SK-N-SH treated with all-trans-retinoic acid at 6 μM for 48 hours (cell line): ENCODE measurements around the gene AUH.

Source experiments
- ATAC-seq: fragments of 200-7000 bp; cut with Tn5 transposase; 3 replicates; pipeline ENCODE4 v1.9.1; 2020; ENCODE audit warnings: mild to moderate bottlenecking, moderate library complexity
- ARNTL ChIP-seq: fragments of 450-650 bp; formaldehyde crosslinking; IDR thresholded peaks from 2 replicates; pipeline ENCODE4 v1.5.0; 2020; ENCODE audit warnings: low read depth, mild to moderate bottlenecking, moderate library complexity, borderline replicate concordance
- BACH2 ChIP-seq: fragments of 250-450 bp; sonication (Bioruptor Pico); IDR thresholded peaks from 2 replicates; pipeline ENCODE4 v1.9.0; 2021; ENCODE audit warnings: mild to moderate bottlenecking, borderline replicate concordance
- CSDC2 ChIP-seq: fragments of 250-450 bp; sonication (Bioruptor Pico); IDR thresholded peaks from 2 replicates; pipeline ENCODE4 v1.5.0; 2020; ENCODE audit warnings: mild to moderate bottlenecking, moderate library complexity
- GLIS3 ChIP-seq: fragments of 250-450 bp; sonication (Bioruptor Pico); IDR thresholded peaks from 2 replicates; pipeline ENCODE4 v1.5.0; 2020; ENCODE audit warnings: mild to moderate bottlenecking, moderate library complexity
- OSR1 ChIP-seq: fragments of 250-450 bp; sonication (Bioruptor Pico); IDR thresholded peaks from 2 replicates; pipeline ENCODE4 v1.8.0; 2022; ENCODE audit warnings: moderate library complexity, mild to moderate bottlenecking, inconsistent platforms
- RARB ChIP-seq: fragments of 250-450 bp; sonication (Bioruptor Pico); IDR thresholded peaks from 2 replicates; pipeline ENCODE4 v1.8.0; 2021; ENCODE audit warnings: mild to moderate bottlenecking, moderate library complexity
- SNAI2 ChIP-seq: fragments of 250-450 bp; sonication (Bioruptor Pico); IDR thresholded peaks from 2 replicates; pipeline ENCODE4 v1.5.0; 2020; ENCODE audit warnings: mild to moderate bottlenecking, moderate library complexity
- TCF4 ChIP-seq: fragments of 250-450 bp; sonication (Bioruptor Pico); IDR thresholded peaks from 2 replicates; pipeline ENCODE4 v1.8.0; 2021; ENCODE audit warnings: mild to moderate bottlenecking, moderate library complexity, borderline replicate concordance
- TOX ChIP-seq: fragments of 250-450 bp; sonication (Bioruptor Pico); IDR thresholded peaks from 2 replicates; pipeline ENCODE4 v1.8.0; 2021; ENCODE audit warnings: mild to moderate bottlenecking, moderate library complexity, borderline replicate concordance
- ZFP30 ChIP-seq: fragments of 450-650 bp; formaldehyde crosslinking; IDR thresholded peaks from 2 replicates; pipeline ENCODE4 v1.5.0; 2022; ENCODE audit warnings: mild to moderate bottlenecking, moderate library complexity
- ZNF70 ChIP-seq: fragments of 450-650 bp; formaldehyde crosslinking; IDR thresholded peaks from 2 replicates; pipeline ENCODE4 v1.5.0; 2020; ENCODE audit warnings: mild to moderate bottlenecking, moderate library complexity
- ZNF8 ChIP-seq: fragments of 450-650 bp; formaldehyde crosslinking; IDR thresholded peaks from 2 replicates; pipeline ENCODE4 v1.5.0; 2020; ENCODE audit warnings: mild to moderate bottlenecking, moderate library complexity
- TF ChIP-seq, protein P1 (sequence below): fragments of 250-450 bp; sonication (Bioruptor Pico); IDR thresholded peaks from 2 replicates; pipeline ENCODE4 v1.5.0; 2020; ENCODE audit warnings: mild to moderate bottlenecking, moderate library complexity
- TF ChIP-seq, protein P2 (sequence below): fragments of 250-450 bp; sonication (Bioruptor Pico); IDR thresholded peaks from 2 replicates; pipeline ENCODE4 v1.8.0; 2021; ENCODE audit warnings: low read depth, mild to moderate bottlenecking, moderate library complexity, borderline replicate concordance
- TF ChIP-seq, protein P3 (sequence below): fragments of 250-450 bp; sonication (Bioruptor Pico); IDR thresholded peaks from 2 replicates; pipeline ENCODE4 v1.5.1; 2021; ENCODE audit warnings: mild to moderate bottlenecking, moderate library complexity
- TF ChIP-seq, protein P4 (sequence below): fragments of 250-450 bp; sonication (Bioruptor Pico); IDR thresholded peaks from 2 replicates; pipeline ENCODE4 v1.8.0; 2020; ENCODE audit warnings: mild to moderate bottlenecking, moderate library complexity, borderline replicate concordance

The AUH gene

DNA sequence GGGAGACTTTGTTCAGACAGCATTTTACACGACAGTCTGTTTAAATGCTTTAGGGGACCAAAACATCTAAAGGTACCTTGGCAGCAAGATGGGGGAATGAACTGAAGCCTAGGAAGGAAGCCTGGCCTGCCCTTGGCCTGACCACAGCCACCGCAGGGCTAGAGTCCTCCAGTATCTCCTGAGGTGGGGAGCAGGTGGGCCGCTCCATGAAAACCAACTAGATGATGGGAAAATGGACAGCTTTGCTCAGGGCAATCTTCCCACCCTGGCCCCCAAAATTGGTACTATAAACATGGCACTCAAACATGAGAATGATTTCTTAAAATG lies 153.3 kb downstream of the AUH start:
- ATAC-seq, result no peak
- no peak for TF ChIP-seq ZNF8
- TF ChIP-seq ZFP30, result no peak
- TF ChIP-seq, protein P1, sequence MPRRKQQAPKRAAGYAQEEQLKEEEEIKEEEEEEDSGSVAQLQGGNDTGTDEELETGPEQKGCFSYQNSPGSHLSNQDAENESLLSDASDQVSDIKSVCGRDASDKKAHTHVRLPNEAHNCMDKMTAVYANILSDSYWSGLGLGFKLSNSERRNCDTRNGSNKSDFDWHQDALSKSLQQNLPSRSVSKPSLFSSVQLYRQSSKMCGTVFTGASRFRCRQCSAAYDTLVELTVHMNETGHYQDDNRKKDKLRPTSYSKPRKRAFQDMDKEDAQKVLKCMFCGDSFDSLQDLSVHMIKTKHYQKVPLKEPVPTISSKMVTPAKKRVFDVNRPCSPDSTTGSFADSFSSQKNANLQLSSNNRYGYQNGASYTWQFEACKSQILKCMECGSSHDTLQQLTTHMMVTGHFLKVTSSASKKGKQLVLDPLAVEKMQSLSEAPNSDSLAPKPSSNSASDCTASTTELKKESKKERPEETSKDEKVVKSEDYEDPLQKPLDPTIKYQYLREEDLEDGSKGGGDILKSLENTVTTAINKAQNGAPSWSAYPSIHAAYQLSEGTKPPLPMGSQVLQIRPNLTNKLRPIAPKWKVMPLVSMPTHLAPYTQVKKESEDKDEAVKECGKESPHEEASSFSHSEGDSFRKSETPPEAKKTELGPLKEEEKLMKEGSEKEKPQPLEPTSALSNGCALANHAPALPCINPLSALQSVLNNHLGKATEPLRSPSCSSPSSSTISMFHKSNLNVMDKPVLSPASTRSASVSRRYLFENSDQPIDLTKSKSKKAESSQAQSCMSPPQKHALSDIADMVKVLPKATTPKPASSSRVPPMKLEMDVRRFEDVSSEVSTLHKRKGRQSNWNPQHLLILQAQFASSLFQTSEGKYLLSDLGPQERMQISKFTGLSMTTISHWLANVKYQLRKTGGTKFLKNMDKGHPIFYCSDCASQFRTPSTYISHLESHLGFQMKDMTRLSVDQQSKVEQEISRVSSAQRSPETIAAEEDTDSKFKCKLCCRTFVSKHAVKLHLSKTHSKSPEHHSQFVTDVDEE, result no peak
- no peak for TF ChIP-seq BACH2 (CRISPR knock-in tag)
- no peak for TF ChIP-seq RARB (CRISPR knock-in tag)
- no peak for TF ChIP-seq CSDC2 (CRISPR knock-in tag)
- TF ChIP-seq, protein P2, sequence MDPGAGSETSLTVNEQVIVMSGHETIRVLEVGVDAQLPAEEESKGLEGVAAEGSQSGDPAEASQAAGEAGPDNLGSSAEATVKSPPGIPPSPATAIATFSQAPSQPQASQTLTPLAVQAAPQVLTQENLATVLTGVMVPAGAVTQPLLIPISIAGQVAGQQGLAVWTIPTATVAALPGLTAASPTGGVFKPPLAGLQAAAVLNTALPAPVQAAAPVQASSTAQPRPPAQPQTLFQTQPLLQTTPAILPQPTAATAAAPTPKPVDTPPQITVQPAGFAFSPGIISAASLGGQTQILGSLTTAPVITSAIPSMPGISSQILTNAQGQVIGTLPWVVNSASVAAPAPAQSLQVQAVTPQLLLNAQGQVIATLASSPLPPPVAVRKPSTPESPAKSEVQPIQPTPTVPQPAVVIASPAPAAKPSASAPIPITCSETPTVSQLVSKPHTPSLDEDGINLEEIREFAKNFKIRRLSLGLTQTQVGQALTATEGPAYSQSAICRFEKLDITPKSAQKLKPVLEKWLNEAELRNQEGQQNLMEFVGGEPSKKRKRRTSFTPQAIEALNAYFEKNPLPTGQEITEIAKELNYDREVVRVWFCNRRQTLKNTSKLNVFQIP (CRISPR knock-in tag), result no peak
- TF ChIP-seq TOX (CRISPR knock-in tag), result no peak
- no peak for TF ChIP-seq OSR1 (CRISPR knock-in tag)
- TF ChIP-seq, protein P3, sequence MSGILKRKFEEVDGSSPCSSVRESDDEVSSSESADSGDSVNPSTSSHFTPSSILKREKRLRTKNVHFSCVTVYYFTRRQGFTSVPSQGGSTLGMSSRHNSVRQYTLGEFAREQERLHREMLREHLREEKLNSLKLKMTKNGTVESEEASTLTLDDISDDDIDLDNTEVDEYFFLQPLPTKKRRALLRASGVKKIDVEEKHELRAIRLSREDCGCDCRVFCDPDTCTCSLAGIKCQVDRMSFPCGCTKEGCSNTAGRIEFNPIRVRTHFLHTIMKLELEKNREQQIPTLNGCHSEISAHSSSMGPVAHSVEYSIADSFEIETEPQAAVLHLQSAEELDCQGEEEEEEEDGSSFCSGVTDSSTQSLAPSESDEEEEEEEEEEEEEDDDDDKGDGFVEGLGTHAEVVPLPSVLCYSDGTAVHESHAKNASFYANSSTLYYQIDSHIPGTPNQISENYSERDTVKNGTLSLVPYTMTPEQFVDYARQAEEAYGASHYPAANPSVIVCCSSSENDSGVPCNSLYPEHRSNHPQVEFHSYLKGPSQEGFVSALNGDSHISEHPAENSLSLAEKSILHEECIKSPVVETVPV (CRISPR knock-in tag), result no peak
- TF ChIP-seq ZNF70, result no peak

DNA sequence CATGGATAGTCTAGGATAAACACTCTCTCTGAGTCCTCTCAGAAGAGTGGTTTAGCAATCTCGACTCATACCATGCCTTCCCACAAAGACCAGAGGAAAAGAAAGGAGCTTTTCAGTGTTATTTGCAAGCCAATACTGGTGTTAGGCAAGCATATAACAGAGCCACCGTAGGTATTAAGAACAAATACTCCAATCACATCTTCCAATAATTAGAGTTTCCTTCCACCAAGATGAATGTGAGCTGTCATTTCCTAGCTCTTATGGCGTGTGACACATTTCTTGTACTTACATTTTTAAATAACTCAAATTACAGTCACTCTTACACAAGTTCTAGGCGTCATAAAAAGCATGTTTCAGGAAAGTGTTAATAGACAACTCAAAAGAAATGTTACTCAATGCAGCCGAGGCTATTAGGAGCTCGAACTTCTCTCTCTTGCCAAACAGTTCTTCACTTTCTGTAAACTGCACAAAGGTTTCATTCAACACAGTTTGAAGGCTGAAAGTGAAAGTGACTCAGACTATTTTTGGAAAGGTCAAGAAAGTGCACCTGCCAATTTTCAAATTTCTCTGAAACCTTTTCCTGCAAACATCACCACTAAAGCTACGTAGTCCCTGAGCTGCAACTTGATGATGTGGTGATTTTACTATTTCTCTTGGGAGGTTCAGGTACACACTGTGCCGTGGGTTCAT lies 153.8 kb downstream of the AUH start:
- TF ChIP-seq, protein P1, result no peak
- TF ChIP-seq, protein P3 (CRISPR knock-in tag), result no peak
- TF ChIP-seq TCF4 (CRISPR knock-in tag) (no peak), BACH2 (CRISPR knock-in tag) (no peak), ZFP30 (no peak), ZNF70 (no peak)
- no peak for ATAC-seq

DNA sequence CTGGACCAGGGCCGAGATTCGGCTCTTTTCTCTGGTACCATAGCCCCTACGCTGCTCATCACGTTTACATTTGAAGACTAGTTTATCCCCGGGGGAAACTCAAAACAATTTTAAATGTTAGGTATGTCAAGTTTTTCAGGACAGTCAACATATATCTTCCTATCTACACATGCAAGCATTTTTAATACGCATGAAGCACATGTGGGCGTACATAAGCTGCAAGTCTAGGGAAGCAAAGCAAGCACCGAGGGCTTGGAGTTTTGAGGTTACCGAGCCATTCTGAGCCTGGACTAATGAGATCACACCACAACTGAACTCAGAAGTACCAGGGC lies 154.4 kb downstream of the AUH start:
- ATAC-seq, result no peak
- TF ChIP-seq, protein P4, sequence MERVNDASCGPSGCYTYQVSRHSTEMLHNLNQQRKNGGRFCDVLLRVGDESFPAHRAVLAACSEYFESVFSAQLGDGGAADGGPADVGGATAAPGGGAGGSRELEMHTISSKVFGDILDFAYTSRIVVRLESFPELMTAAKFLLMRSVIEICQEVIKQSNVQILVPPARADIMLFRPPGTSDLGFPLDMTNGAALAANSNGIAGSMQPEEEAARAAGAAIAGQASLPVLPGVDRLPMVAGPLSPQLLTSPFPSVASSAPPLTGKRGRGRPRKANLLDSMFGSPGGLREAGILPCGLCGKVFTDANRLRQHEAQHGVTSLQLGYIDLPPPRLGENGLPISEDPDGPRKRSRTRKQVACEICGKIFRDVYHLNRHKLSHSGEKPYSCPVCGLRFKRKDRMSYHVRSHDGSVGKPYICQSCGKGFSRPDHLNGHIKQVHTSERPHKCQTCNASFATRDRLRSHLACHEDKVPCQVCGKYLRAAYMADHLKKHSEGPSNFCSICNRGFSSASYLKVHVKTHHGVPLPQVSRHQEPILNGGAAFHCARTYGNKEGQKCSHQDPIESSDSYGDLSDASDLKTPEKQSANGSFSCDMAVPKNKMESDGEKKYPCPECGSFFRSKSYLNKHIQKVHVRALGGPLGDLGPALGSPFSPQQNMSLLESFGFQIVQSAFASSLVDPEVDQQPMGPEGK (CRISPR knock-in tag), result no peak
- TF ChIP-seq SNAI2 (CRISPR knock-in tag), result no peak
- no peak for TF ChIP-seq ZFP30
- TF ChIP-seq GLIS3, result no peak
- TF ChIP-seq, protein P1, result no peak
- TF ChIP-seq, protein P3 (CRISPR knock-in tag), result no peak
- TF ChIP-seq ARNTL, result no peak
- no peak for TF ChIP-seq ZNF70
